Esophagus squamous epithelium (tissue), 4 donors: ENCODE results near the gene SCAMP2.

ENCODE experiments used
- POLR2A ChIP-seq, 4 donors: fragments of 450-650 bp; IDR thresholded peaks; one replicate each; pipeline ENCODE4 v1.6.1; 2017; ENCODE audit warnings: antibody characterized with exemption in 4 of 4, mild to moderate bottlenecking in 4 of 4, moderate library complexity in 3 of 4
- TF ChIP-seq, protein P1 (sequence below), 6 experiments: fragments of 450-650 bp in 4 of 6; fragments of 200-600 bp in 2 of 6; sonication (generic) in 2 of 6; IDR thresholded peaks; one replicate each; pipeline ENCODE4 v1.5.1; 2016 to 2019; ENCODE audit warnings: antibody characterized with exemption in 6 of 6, mild to moderate bottlenecking in 4 of 6, moderate library complexity in 4 of 6

DNA sequence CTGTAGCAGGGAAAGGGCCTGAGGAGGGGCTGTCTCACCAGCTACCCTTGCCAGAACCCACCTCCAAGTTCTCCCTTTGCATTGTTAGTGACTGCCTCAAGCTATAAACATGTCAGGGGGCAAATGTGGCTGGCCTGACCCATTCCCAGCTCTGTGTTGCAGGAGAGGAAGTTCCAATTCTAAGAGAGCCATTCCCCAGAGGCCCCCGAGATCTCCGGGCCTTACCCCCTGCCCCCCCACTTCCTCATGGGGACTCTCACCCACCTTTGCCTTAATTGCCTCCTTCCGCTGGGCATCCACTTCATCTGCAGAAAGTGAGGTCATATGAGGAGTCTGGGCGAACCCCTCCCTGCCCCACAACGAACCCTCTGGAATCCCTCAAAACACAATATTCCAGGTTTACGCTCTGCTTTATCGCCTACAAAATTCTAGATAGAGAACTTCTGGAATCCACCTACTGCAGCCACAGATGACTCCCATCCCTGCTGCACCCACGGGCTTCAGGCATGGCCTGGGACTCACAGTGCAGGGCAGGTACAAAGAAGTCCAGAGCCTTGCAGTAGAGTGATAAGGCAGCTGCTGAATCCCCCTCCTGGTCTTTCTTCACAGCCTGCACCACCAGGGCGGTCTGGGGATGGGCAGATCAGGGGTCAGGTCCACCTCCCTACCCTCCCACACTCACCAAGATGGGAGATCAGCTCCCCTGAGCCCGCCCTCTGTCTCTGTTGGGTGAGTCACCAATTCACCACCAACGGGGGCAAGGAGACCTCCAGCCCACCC lies 34.2 kb downstream of the SCAMP2 start:
- TF ChIP-seq, protein P1, sequence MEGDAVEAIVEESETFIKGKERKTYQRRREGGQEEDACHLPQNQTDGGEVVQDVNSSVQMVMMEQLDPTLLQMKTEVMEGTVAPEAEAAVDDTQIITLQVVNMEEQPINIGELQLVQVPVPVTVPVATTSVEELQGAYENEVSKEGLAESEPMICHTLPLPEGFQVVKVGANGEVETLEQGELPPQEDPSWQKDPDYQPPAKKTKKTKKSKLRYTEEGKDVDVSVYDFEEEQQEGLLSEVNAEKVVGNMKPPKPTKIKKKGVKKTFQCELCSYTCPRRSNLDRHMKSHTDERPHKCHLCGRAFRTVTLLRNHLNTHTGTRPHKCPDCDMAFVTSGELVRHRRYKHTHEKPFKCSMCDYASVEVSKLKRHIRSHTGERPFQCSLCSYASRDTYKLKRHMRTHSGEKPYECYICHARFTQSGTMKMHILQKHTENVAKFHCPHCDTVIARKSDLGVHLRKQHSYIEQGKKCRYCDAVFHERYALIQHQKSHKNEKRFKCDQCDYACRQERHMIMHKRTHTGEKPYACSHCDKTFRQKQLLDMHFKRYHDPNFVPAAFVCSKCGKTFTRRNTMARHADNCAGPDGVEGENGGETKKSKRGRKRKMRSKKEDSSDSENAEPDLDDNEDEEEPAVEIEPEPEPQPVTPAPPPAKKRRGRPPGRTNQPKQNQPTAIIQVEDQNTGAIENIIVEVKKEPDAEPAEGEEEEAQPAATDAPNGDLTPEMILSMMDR (IDR thresholded peaks at IDR 0.05), result no peak
- TF ChIP-seq POLR2A (IDR thresholded peaks at IDR 0.05), result no peak
